Tibial nerve (tissue), 4 donors: ENCODE results near the gene SPINT2.

ENCODE experiments used
- CTCF ChIP-seq, 5 experiments: fragments of 200-600 bp in 3 of 5; fragments of 450-650 bp in 2 of 5; sonication (generic) in 3 of 5; IDR thresholded peaks; one replicate each; pipeline ENCODE4 v1.5.1; 2016 to 2019; ENCODE audit warnings: antibody characterized with exemption in 5 of 5, mild to moderate bottlenecking in 3 of 5, moderate library complexity in 2 of 5
- EP300 ChIP-seq, 2 donors: sonication (generic); formaldehyde crosslinking; IDR thresholded peaks; one replicate each; pipeline ENCODE4 v1.6.1; 2017; ENCODE audit warnings: antibody characterized with exemption in 2 of 2, mild to moderate bottlenecking in 1 of 2
- POLR2A ChIP-seq, 2 donors: fragments of 450-650 bp; IDR thresholded peaks; one replicate each; pipeline ENCODE4 v1.6.1; 2017; ENCODE audit warnings: antibody characterized with exemption in 2 of 2, mild to moderate bottlenecking in 2 of 2, moderate library complexity in 2 of 2

- no peak for TF ChIP-seq CTCF (IDR thresholded peaks at IDR 0.05)
- TF ChIP-seq POLR2A (IDR thresholded peaks at IDR 0.05), result no peak
- no peak for TF ChIP-seq EP300 (IDR thresholded peaks at IDR 0.05)
Observed at GRCh38 chr19:38340927-38341326, 76.6 kb downstream of the SPINT2 start.
